Left ventricle myocardium inferior (tissue), 1 donor: ENCODE measurements around the gene HAND1. TPM values are rescaled to one million over a fixed set of nuclear protein-coding genes. Genes with fewer than 3 reads are reported as not detected.

Experiments
- DNase-seq: peaks from one replicate; pipeline ENCODE4 v3.0.0-alpha.2; 2020
- H3K27ac ChIP-seq: fragments of 200-600 bp; replicated peaks from 2 replicates; pipeline ENCODE4 v1.8.0; 2021
- H3K27me3 ChIP-seq: fragments of 200-600 bp; 2 replicates; pipeline ENCODE4 v1.8.0; 2021; ENCODE audit warnings: low read depth
- H3K36me3 ChIP-seq: fragments of 200-600 bp; 2 replicates; pipeline ENCODE4 v1.8.0; 2021
- H3K4me1 ChIP-seq: fragments of 200-600 bp; 2 replicates; pipeline ENCODE4 v1.8.0; 2021
- H3K4me3 ChIP-seq: fragments of 200-600 bp; 2 replicates; pipeline ENCODE4 v1.8.0; 2021; ENCODE audit warnings: mild to moderate bottlenecking, moderate library complexity
- H3K9me3 ChIP-seq: fragments of 200-600 bp; replicated peaks from 2 replicates; pipeline ENCODE4 v1.8.0; 2021
- intact Hi-C: fragments of 100-400 bp; cut with micrococcal nuclease; formaldehyde crosslinking; loops from one replicate; pipeline ENCODE4 v1.11.0; 2022
- total RNA-seq: library from RNA; stranded (reverse); fragmentation: NEBNext Ultra II Directional; extraction: Animal tissue kit (Norgen Biotek cat#: 25700); gene quantifications from one replicate; pipeline ENCODE4 v1.2.1, GENCODE V29; 2021
- TF ChIP-seq, protein P1 (sequence below): fragments of 200-600 bp; IDR thresholded peaks from 2 replicates; pipeline ENCODE4 v1.8.0; 2021; ENCODE audit warnings: antibody characterized with exemption, mild to moderate bottlenecking, borderline replicate concordance
- donor health status: DM: no; HTN: yes; CAD: no; lungs with severe emphysema.

Gene HAND1
- total RNA-seq, 1 donor from 2014 or later = 26.2 TPM

DNA sequence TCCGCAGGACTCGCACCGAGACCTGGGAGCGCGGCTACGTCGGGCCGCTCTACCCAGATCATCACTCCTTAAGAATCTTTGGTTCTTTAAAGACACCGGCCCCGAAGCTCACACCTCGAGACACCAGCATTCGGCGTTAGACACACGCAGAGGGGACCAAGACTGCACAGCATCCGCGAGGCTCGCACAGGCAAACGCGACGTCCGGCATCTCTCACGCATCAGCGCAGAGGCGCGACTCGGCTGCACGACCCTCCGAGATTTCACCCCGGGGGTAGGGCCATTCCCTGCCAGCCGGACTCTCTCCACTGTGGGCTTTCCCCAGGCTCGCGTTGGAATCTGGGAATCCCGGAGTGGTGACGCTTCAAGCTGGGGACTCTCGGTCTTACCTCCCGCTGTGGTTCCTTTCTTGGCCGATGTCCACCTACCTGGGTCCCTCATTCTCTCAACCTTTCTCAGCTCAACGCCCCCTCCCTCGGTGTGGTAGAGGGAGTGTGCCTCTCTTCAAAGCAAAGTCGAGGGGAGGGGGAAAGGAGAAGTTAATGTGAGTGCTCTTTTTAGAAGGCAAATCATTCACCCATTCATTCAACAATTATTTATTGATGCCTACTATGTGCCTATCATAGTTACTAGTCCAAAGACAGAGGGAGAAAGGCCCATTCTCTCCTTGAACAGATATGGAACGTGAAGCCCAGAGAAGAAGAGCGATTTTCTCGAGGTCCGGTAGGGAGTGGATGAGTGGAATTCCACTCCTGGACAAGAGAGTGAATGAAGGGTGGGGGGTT, 1.3 kb upstream of the HAND1 start:
- Histone ChIP-seq H3K27ac (no peak overlapping the region), H3K9me3 (no peaks in the 10 kb centered on the region), H3K27me3 (peaks cover 100% of the 10 kb centered on the region), H3K36me3 (no peaks in the 10 kb centered on the region), H3K4me1 (peaks cover 67% of the 10 kb centered on the region), H3K4me3 (peak overlapping the region; percentile 75)
- intact Hi-C loops = no loop called here
- no peak for DNase-seq
- TF ChIP-seq, protein P1, sequence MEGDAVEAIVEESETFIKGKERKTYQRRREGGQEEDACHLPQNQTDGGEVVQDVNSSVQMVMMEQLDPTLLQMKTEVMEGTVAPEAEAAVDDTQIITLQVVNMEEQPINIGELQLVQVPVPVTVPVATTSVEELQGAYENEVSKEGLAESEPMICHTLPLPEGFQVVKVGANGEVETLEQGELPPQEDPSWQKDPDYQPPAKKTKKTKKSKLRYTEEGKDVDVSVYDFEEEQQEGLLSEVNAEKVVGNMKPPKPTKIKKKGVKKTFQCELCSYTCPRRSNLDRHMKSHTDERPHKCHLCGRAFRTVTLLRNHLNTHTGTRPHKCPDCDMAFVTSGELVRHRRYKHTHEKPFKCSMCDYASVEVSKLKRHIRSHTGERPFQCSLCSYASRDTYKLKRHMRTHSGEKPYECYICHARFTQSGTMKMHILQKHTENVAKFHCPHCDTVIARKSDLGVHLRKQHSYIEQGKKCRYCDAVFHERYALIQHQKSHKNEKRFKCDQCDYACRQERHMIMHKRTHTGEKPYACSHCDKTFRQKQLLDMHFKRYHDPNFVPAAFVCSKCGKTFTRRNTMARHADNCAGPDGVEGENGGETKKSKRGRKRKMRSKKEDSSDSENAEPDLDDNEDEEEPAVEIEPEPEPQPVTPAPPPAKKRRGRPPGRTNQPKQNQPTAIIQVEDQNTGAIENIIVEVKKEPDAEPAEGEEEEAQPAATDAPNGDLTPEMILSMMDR = no peak

GRCh38 chr5:154478752-154479159, 729 bp upstream of the HAND1 start:
- intact Hi-C loops = no loop called here
- no peak overlapping the region for H3K27ac ChIP-seq
- H3K4me3 ChIP-seq = peak overlapping the region; percentile 75

DNA sequence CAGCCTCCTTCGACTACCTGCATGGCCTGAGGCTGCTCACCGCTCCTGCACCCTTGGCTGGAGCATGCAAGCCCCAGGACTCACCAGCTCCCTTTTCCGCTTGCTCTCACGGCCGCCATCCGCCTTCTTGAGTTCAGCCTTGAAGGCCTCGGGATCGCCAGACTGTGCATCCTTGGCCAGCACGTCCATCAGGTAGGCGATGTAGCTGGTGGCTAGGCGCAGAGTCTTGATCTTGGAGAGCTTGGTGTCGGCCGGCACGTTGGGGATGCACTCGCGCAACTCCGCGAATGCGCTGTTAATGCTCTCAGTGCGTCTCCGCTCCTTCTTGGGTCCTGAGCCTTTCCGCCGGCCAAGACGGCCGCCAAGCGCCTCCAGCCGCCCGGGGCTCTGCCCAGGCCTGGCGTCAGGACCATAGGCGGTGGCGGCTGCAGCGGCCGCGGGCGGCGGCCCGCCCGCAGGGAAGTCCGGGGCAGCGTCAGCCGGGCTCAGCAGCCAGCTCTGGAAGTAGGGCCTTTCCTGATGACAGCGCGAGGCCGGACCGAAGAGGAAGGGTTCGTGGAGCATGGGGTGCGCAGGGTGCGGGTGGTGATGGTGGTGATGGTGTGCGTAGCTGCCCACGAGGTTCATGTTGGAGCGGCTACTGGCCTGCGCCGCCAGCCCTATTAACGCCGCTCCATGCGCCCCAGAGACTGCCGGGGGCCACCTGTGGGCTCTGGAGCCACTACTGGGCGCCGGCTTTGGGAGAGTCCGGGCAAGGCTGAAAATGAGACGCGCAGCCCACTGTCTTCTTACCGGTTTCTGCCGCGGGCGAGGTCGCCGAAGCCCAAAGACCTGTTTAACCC, 424 bp downstream of the HAND1 start:
- H3K4me1 ChIP-seq = peaks cover 71% of the 10 kb centered on the region
- H3K36me3 ChIP-seq = no peaks in the 10 kb centered on the region
- H3K4me3 ChIP-seq = peak overlapping the region; percentile 75
- H3K27me3 ChIP-seq = peaks cover 100% of the 10 kb centered on the region
- TF ChIP-seq, protein P1 = no peak
- DNase-seq = no peak
- no peaks in the 10 kb centered on the region for H3K9me3 ChIP-seq
- intact Hi-C loops = no loop called here
- peak overlapping the region; percentile 88 for H3K27ac ChIP-seq

More at GRCh38 chr5:154478752-154479159, 729 bp upstream of the HAND1 start:
- peaks cover 100% of the 10 kb centered on the region for H3K27me3 ChIP-seq
- TF ChIP-seq, protein P1 = no peak
- H3K36me3 ChIP-seq = no peaks in the 10 kb centered on the region
- H3K9me3 ChIP-seq = no peaks in the 10 kb centered on the region
- no peak for DNase-seq
- peaks cover 67% of the 10 kb centered on the region for H3K4me1 ChIP-seq

- peaks cover 78% of the 10 kb centered on the region for H3K4me1 ChIP-seq
- H3K36me3 ChIP-seq = no peaks in the 10 kb centered on the region
- H3K9me3 ChIP-seq = no peaks in the 10 kb centered on the region
- no peak for DNase-seq
- intact Hi-C loops = no loop called here
- TF ChIP-seq, protein P1 = no peak
- H3K27me3 ChIP-seq = peaks cover 100% of the 10 kb centered on the region
- H3K27ac ChIP-seq = peak overlapping the region; percentile 88
- H3K4me3 ChIP-seq = peak overlapping the region; percentile 75
Measured at GRCh38 chr5:154476354-154477205, 1.4 kb downstream of the HAND1 start.
